OCI-M2 (cell line): ENCODE measurements around the gene LCE1B.

ENCODE experiments used
- DNase-seq: peaks from one replicate; lab custom pipeline; 2025; ENCODE audit not compliant: unreplicated experiment; lab: John Stamatoyannopoulos, UW

LCE1B gene

GRCh38 chr1:152860129-152860528, 48.4 kb downstream of the LCE1B start:
- no peak for DNase-seq

GRCh38 chr1:152861374-152861773, 49.6 kb downstream of the LCE1B start:
- no peak for DNase-seq
